Small intestine (tissue), 16 donors: ENCODE results near the gene CGB2. TPM values are rescaled to one million over a fixed set of nuclear protein-coding genes. Genes with fewer than 3 reads are reported as not detected.
A peak's percentile ranks its signal among the peaks of the same experiment; 100 is the strongest.
"Not testable (repeated sequence)": the region's sequence is repeated elsewhere in the genome, so short reads cannot be mapped to it uniquely, and the experiment has no call there.

ENCODE experiments used
- DNase-seq, 2 donors: peaks; one replicate each; pipeline versions ENCODE4 v3.0.0 to v3.0.0-alpha.2; 2013
- FAIRE-seq: peaks from 2 replicates; lab custom pipeline; 2012; peaks lifted over from hg19 to GRCh38; lab: Jason Lieb, UNC
- H3K27ac ChIP-seq, 3 donors: one replicate each; pipeline ENCODE4 v1.5.1; 2013; ENCODE audit warnings: low read length in 2 of 3, mild to moderate bottlenecking in 2 of 3, control low read depth in 1 of 3, inconsistent platforms in 1 of 3, low read depth in 1 of 3, moderate library complexity in 1 of 3
- H3K27me3 ChIP-seq, 3 donors: one replicate each; pipeline ENCODE4 v1.6.1; 2013; ENCODE audit warnings: low read length in 3 of 3, inconsistent platforms in 1 of 3; ENCODE audit not compliant: control insufficient read depth in 3 of 3, insufficient read depth in 3 of 3
- H3K36me3 ChIP-seq, 3 donors: one replicate each; pipeline ENCODE4 v1.6.1; 2013; ENCODE audit warnings: low read length in 3 of 3, inconsistent platforms in 1 of 3, low read depth in 1 of 3, mild to moderate bottlenecking in 1 of 3, moderate library complexity in 1 of 3; ENCODE audit not compliant: control insufficient read depth in 3 of 3, insufficient read depth in 2 of 3
- H3K4me1 ChIP-seq, 3 donors: one replicate each; pipeline ENCODE4 v1.6.1; 2013; ENCODE audit warnings: low read length in 2 of 3, inconsistent platforms in 1 of 3, low read depth in 1 of 3, mild to moderate bottlenecking in 1 of 3, moderate library complexity in 1 of 3; ENCODE audit not compliant: control insufficient read depth in 3 of 3, insufficient read depth in 2 of 3
- H3K4me3 ChIP-seq, 3 donors: one replicate each; pipeline ENCODE4 v1.5.1; 2013; ENCODE audit warnings: low read length in 3 of 3, control low read depth in 1 of 3, inconsistent platforms in 1 of 3, low read depth in 1 of 3, mild to moderate bottlenecking in 1 of 3, moderate library complexity in 1 of 3
- H3K9me3 ChIP-seq, 2 donors: one replicate each; pipeline ENCODE4 v1.6.1; 2013; ENCODE audit warnings: low read depth in 1 of 2, low read length in 1 of 2; ENCODE audit not compliant: control insufficient read depth in 2 of 2, insufficient read depth in 1 of 2
- WGBS, 3 donors: extraction: QIAGEN DNeasy Blood & Tissue Kit; methylation state at CpG; one replicate each; pipeline ENCODE4 v1.1.7; 2013; 5-methylcytosine and 5-hydroxymethylcytosine counted together
- long read RNA-seq, 10 donors: transcript quantifications; one replicate each; lab custom pipeline, GENCODE V29; 2026
- polyA plus RNA-seq, 4 donors: library from polyadenylated mRNA; stranded (reverse) in 3 of 4; unstranded in 1 of 4; fragments of 200-250 nt in 3 of 4; fragments of 120-200 nt in 1 of 4; gene quantifications; one replicate each; pipeline versions ENCODE4 v1.2.1 to v1.2.3, GENCODE V29; 2013
- donor health status: healthy with polysubstance abuse.
- donor health status: control.
- donor health status: control.
- donor health status: Bipolar disorder and iron deficiency.
- donor health status: healthy.

CGB2 gene
- polyA plus RNA-seq: not detected
- long read RNA-seq, donor 1: 0 reads
- long read RNA-seq, donor 2: 0 reads
- long read RNA-seq, donor 3: 0 reads
- long read RNA-seq, donor 4: 0 reads
- long read RNA-seq, donor 5: 0 reads
- long read RNA-seq, donor 6: 0 reads
- long read RNA-seq, donor 7: 0 reads
- long read RNA-seq, donor 8: 0 reads
- long read RNA-seq, donor 9: 0 reads
- long read RNA-seq, donor 10: 0 reads

GRCh38 chr19:49031642-49032301, at the start of gene CGB2:
CGB2 (plus strand) TSS chr19:49031890; CDS start chr19:49032096, 206 bp downstream.
- H3K36me3 ChIP-seq, H3K27me3 ChIP-seq, H3K4me1 ChIP-seq, H3K27ac ChIP-seq, H3K4me3 ChIP-seq, H3K9me3 ChIP-seq, FAIRE-seq: not testable (repeated sequence)
- 20 to 31% (median 26%) methylated on average over 28 of the region's 28 CpGs for WGBS, 3 donors
- peak in 1 of 2 donors; percentile 17 for DNase-seq

- WGBS, 3 donors: 95 to 97% (median 97%) methylated on average over 9 of the region's 9 CpGs
- Histone ChIP-seq H3K27me3 (no peaks in the 10 kb centered on the region), H3K4me3 (no peak overlapping the region), H3K36me3 (peaks cover 0 to 81% (median 7%) of the 10 kb centered on the region in 3 donors), H3K4me1 (no peaks in the 10 kb centered on the region), H3K9me3 (no peaks in the 10 kb centered on the region), H3K27ac (no peak overlapping the region)
- DNase-seq (no peak), FAIRE-seq (no peak)
These were observed 49.4 kb upstream of the CGB2 start for GRCh38 chr19:48982280-48982679.

- Histone ChIP-seq H3K4me3 (no peak overlapping the region), H3K27ac (no peak overlapping the region), H3K36me3 (peaks cover 4 to 87% (median 8%) of the 10 kb centered on the region in 3 donors), H3K9me3 (no peaks in the 10 kb centered on the region), H3K4me1 (no peaks in the 10 kb centered on the region), H3K27me3 (no peaks in the 10 kb centered on the region)
- 95 to 98% (median 97%) methylated on average over 13 of the region's 13 CpGs for WGBS, 3 donors
- DNase-seq: no peak
- FAIRE-seq: no peak
These were observed 46.0 kb upstream of the CGB2 start for GRCh38 chr19:48985711-48986110.

- Histone ChIP-seq H3K27ac (no peak overlapping the region), H3K9me3 (no peaks in the 10 kb centered on the region), H3K4me1 (peaks cover 0 to 3% (median 0%) of the 10 kb centered on the region in 3 donors), H3K27me3 (no peaks in the 10 kb centered on the region), H3K4me3 (no peak overlapping the region), H3K36me3 (peaks cover 4 to 88% (median 8%) of the 10 kb centered on the region in 3 donors)
- no peak for DNase-seq
- no peak for FAIRE-seq
- 90 to 94% (median 93%) methylated on average over 3 of the region's 3 CpGs for WGBS, 3 donors
These were observed 45.5 kb upstream of the CGB2 start for GRCh38 chr19:48986211-48986610.

- no peak overlapping the region for H3K27ac ChIP-seq
- DNase-seq: no peak
- H3K27me3 ChIP-seq: no peaks in the 10 kb centered on the region
- peaks cover 4 to 78% (median 7%) of the 10 kb centered on the region in 3 donors for H3K36me3 ChIP-seq
- no peaks in the 10 kb centered on the region for H3K9me3 ChIP-seq
- no peak overlapping the region for H3K4me3 ChIP-seq
- H3K4me1 ChIP-seq: peaks cover 2 to 13% (median 7%) of the 10 kb centered on the region in 3 donors
- 86 to 88% (median 87%) methylated on average over 7 of the region's 7 CpGs for WGBS, 3 donors
- no peak for FAIRE-seq
These were observed 44.4 kb upstream of the CGB2 start for GRCh38 chr19:48987323-48987722.

DNA sequence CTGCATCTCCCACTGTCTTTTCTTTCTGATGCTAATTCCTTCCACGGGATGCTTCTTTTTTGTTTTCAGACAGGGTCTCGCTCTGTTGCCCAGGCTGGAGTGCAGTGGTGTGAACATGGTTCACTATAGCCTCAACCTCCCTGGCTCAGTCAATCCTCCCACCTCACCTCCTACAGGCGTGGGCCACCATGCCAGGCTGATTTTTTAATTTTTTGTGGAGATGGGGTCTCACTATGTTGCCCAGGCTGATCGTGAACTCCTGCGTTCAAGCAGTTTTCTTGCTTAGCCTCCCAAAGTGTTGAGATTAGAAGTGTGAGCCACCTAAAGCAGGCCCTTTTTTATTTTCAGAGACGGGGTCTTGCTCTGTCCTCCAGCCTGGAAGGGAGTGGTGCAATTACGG, 43.4 kb upstream of the CGB2 start:
- Histone ChIP-seq H3K27ac (no peak overlapping the region), H3K4me1 (peaks cover 2 to 13% (median 7%) of the 10 kb centered on the region in 3 donors), H3K4me3 (no peak overlapping the region), H3K27me3 (no peaks in the 10 kb centered on the region), H3K9me3 (no peaks in the 10 kb centered on the region), H3K36me3 (peaks cover 2 to 70% (median 4%) of the 10 kb centered on the region in 3 donors)
- DNase-seq (no peak), FAIRE-seq (no peak)
- WGBS, 3 donors: 88 to 98% (median 97%) methylated on average over 7 of the region's 7 CpGs

- Histone ChIP-seq H3K4me1 (peaks cover 2 to 13% (median 7%) of the 10 kb centered on the region in 3 donors), H3K27me3 (no peaks in the 10 kb centered on the region), H3K9me3 (no peaks in the 10 kb centered on the region), H3K36me3 (peaks cover 2 to 68% (median 4%) of the 10 kb centered on the region in 3 donors), H3K27ac (no peak overlapping the region), H3K4me3 (no peak overlapping the region)
- no peak for FAIRE-seq
- WGBS, 3 donors: 95% methylated on average over 9 of the region's 9 CpGs
- no peak for DNase-seq
These were observed 42.8 kb upstream of the CGB2 start for GRCh38 chr19:48988860-48989259.

DNA sequence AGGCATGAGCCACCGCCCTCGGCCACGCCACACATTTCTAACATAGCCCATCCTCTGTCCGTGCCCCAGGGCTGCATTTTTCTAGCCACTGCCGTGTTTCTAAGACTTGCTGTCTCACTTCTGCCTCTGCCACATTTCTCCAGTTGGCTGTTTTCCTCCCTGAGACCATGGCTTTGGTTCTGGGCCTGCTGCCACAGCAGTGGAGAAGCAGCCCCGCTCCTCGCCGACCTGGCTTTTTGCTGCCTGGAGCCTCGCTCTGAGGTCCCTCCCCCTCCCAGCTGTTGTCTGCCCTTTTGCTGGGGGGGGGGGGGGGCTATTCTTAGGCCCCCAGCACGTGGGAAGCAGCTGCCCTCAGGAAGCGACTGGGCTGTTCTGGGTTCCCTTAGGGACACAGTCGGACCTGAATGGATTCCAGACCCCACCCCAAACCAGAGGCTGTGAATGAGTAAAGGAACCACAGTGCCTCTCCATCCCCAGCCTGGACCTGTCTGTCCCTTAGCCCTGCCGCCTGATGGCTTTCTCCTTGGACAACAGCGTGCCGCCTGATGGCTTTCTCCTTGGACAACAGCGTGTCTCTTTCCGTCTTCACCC, 41.9 kb upstream of the CGB2 start:
- no peak for FAIRE-seq
- H3K27me3 ChIP-seq: no peaks in the 10 kb centered on the region
- peaks cover 2 to 59% (median 4%) of the 10 kb centered on the region in 3 donors for H3K36me3 ChIP-seq
- WGBS, 3 donors: 78 to 88% (median 88%) methylated on average over 17 of the region's 17 CpGs
- H3K4me3 ChIP-seq: no peak overlapping the region
- H3K4me1 ChIP-seq: peaks cover 2 to 20% (median 7%) of the 10 kb centered on the region in 3 donors
- H3K27ac ChIP-seq: no peak overlapping the region
- no peaks in the 10 kb centered on the region for H3K9me3 ChIP-seq
- DNase-seq: no peak
